Endodermal cell (in vitro differentiated cells): ENCODE data around the gene DOCK9. TPM values are rescaled to one million over a fixed set of nuclear protein-coding genes. Genes with fewer than 3 reads are reported as not detected.

Experiments
- DNase-seq: peaks from one replicate; pipeline ENCODE4 v3.0.0-alpha.2; 2017
- H3K27ac ChIP-seq: 2 replicates; pipeline ENCODE4 v1.5.1; 2013; ENCODE audit warnings: mild to moderate bottlenecking, low read depth, low read length, moderate library complexity
- H3K27me3 ChIP-seq: 2 replicates; pipeline ENCODE4 v1.6.1; 2013; ENCODE audit warnings: mild to moderate bottlenecking, low read length, moderate library complexity; ENCODE audit not compliant: insufficient read depth, control insufficient read depth, poor library complexity, severe bottlenecking
- H3K36me3 ChIP-seq: 2 replicates; pipeline ENCODE4 v1.7.0; 2013; ENCODE audit warnings: mild to moderate bottlenecking, low read length, moderate library complexity; ENCODE audit not compliant: control insufficient read depth, insufficient read depth
- H3K4me1 ChIP-seq: one replicate; pipeline ENCODE4 v1.7.0; 2013; ENCODE audit warnings: low read length; ENCODE audit not compliant: control insufficient read depth, insufficient read depth
- H3K4me3 ChIP-seq: 2 replicates; pipeline ENCODE4 v1.5.1; 2013; ENCODE audit warnings: mild to moderate bottlenecking, low read length, moderate library complexity
- H3K9ac ChIP-seq: 2 replicates; pipeline ENCODE4 v1.6.1; 2013; ENCODE audit warnings: mild to moderate bottlenecking, low read length, moderate library complexity; ENCODE audit not compliant: poor library complexity, severe bottlenecking; ENCODE audit errors: extremely low read depth
- H3K9me3 ChIP-seq: 2 replicates; pipeline ENCODE4 v1.6.1; 2013; ENCODE audit warnings: mild to moderate bottlenecking, low read length, moderate library complexity; ENCODE audit not compliant: control insufficient read depth
- H3K27ac Mint-ChIP-seq: 2 replicates; pipeline ENCODE4 v1.8.0; 2020; ENCODE audit warnings: mixed read lengths
- H3K27me3 Mint-ChIP-seq: 2 replicates; pipeline ENCODE4 v1.8.0; 2021; ENCODE audit warnings: mild to moderate bottlenecking, mixed read lengths; ENCODE audit not compliant: insufficient read depth
- H3K36me3 Mint-ChIP-seq: 2 replicates; pipeline ENCODE4 v1.8.0; 2020; ENCODE audit warnings: low read depth, mixed read lengths
- H3K4me1 Mint-ChIP-seq: 2 replicates; pipeline ENCODE4 v1.8.0; 2020; ENCODE audit warnings: mixed read lengths
- H3K4me3 Mint-ChIP-seq: 2 replicates; pipeline ENCODE4 v1.8.0; 2020; ENCODE audit warnings: mild to moderate bottlenecking, moderate library complexity, mixed read lengths
- H3K9me3 Mint-ChIP-seq: 2 replicates; pipeline ENCODE4 v1.8.0; 2020; ENCODE audit warnings: mild to moderate bottlenecking, mixed read lengths
- WGBS, 2 experiments: methylation state at CpG; one replicate each; pipeline versions ENCODE4 v1.1.5 to v1.1.7; 2013; ENCODE audit warnings: missing lambda C conversion rate in 2 of 2, mixed read lengths in 1 of 2; ENCODE audit not compliant: insufficient coverage in 1 of 2, insufficient read length in 1 of 2; 5-methylcytosine and 5-hydroxymethylcytosine counted together
- total RNA-seq, 2 donors: library from RNA; stranded (reverse); fragmentation: NEBNext Ultra II Directional in 1 of 2; extraction: Animal tissue kit (Norgen Biotek cat#: 25700) in 1 of 2; gene quantifications; 2 replicates in 1 of 2; 3 replicates in 1 of 2; pipeline ENCODE4 v1.2.1, GENCODE V29; 2021
- TF ChIP-seq, protein P1 (sequence below): fragments of 200-600 bp; sonication (generic); conservative IDR thresholded peaks from 2 replicates; pipeline ENCODE4 v1.5.0; 2021; ENCODE audit warnings: antibody characterized with exemption, mild to moderate bottlenecking

DOCK9 gene
- total RNA-seq, 2 donors from 2014 or later, result 15.6 to 22.5 TPM

DNA sequence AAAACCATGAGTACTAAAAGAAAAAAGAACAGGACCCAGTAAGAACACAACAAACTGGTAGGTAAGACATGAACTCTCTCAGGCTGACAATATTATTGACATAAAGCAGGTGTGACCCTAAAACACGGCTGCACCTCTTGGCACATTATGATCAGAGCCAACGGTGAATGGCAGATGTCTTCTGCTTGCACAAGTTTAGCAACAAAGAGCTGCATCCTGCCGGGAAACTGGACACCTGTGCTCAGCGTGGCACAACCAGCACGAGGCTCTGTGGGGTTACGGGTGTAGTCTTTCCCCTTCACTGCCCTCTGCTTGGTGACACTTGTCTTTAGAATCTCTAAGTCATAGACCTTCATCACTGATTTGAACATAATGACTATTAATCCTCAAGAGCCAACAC lies 97.9 kb downstream of the DOCK9 start:
- Histone ChIP-seq H3K36me3 (no peaks in the 10 kb centered on the region), H3K9ac (no peak overlapping the region), H3K9me3 (no peaks in the 10 kb centered on the region), H3K27me3 (no peaks in the 10 kb centered on the region), H3K4me3 (no peak overlapping the region), H3K27ac (no peak overlapping the region), H3K4me1 (peaks cover 2% of the 10 kb centered on the region)
- no peaks in the 10 kb centered on the region for H3K27me3 Mint-ChIP-seq
- TF ChIP-seq, protein P1, sequence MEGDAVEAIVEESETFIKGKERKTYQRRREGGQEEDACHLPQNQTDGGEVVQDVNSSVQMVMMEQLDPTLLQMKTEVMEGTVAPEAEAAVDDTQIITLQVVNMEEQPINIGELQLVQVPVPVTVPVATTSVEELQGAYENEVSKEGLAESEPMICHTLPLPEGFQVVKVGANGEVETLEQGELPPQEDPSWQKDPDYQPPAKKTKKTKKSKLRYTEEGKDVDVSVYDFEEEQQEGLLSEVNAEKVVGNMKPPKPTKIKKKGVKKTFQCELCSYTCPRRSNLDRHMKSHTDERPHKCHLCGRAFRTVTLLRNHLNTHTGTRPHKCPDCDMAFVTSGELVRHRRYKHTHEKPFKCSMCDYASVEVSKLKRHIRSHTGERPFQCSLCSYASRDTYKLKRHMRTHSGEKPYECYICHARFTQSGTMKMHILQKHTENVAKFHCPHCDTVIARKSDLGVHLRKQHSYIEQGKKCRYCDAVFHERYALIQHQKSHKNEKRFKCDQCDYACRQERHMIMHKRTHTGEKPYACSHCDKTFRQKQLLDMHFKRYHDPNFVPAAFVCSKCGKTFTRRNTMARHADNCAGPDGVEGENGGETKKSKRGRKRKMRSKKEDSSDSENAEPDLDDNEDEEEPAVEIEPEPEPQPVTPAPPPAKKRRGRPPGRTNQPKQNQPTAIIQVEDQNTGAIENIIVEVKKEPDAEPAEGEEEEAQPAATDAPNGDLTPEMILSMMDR, result no peak
- H3K36me3 Mint-ChIP-seq, result peaks cover 8% of the 10 kb centered on the region
- H3K4me1 Mint-ChIP-seq, result peaks cover 16% of the 10 kb centered on the region
- no peaks in the 10 kb centered on the region for H3K9me3 Mint-ChIP-seq
- H3K27ac Mint-ChIP-seq, result no peak overlapping the region
- WGBS, 2 experiments, result 78 to 79% methylated on average over 6 of the region's 6 CpGs
- no peak for DNase-seq
- H3K4me3 Mint-ChIP-seq, result no peak overlapping the region

DNA sequence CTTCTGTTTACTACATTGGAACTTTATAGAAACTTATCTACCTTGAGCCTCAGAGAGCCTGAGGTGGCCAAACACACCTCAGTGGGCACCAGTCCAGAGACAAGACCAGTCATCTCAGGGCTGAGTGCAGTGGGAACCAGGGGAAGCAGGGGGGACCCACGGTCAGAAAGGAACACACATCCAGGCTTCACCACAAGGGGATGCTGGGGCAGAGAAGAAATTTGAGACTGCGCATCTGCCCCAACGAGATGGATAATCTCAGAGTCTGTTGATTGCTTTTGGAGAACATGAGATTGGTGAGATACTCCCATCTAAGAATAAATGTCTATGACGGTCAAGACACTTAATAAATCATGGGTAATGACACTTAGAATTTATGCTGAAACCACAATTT lies 98.7 kb downstream of the DOCK9 start:
- Mint-ChIP-seq H3K9me3 (no peaks in the 10 kb centered on the region), H3K4me1 (peaks cover 19% of the 10 kb centered on the region), H3K27me3 (no peaks in the 10 kb centered on the region), H3K27ac (peak overlapping the region; percentile 8), H3K4me3 (no peak overlapping the region), H3K36me3 (peaks cover 6% of the 10 kb centered on the region)
- no peak for DNase-seq
- 84 to 90% methylated on average over 3 to 4 of the region's 4 CpGs for WGBS, 2 experiments
- Histone ChIP-seq H3K9ac (no peak overlapping the region), H3K27ac (no peak overlapping the region), H3K36me3 (no peaks in the 10 kb centered on the region), H3K9me3 (no peaks in the 10 kb centered on the region), H3K4me3 (no peak overlapping the region), H3K4me1 (peaks cover 2% of the 10 kb centered on the region), H3K27me3 (no peaks in the 10 kb centered on the region)
- TF ChIP-seq, protein P1, result peak; percentile 53

DNA sequence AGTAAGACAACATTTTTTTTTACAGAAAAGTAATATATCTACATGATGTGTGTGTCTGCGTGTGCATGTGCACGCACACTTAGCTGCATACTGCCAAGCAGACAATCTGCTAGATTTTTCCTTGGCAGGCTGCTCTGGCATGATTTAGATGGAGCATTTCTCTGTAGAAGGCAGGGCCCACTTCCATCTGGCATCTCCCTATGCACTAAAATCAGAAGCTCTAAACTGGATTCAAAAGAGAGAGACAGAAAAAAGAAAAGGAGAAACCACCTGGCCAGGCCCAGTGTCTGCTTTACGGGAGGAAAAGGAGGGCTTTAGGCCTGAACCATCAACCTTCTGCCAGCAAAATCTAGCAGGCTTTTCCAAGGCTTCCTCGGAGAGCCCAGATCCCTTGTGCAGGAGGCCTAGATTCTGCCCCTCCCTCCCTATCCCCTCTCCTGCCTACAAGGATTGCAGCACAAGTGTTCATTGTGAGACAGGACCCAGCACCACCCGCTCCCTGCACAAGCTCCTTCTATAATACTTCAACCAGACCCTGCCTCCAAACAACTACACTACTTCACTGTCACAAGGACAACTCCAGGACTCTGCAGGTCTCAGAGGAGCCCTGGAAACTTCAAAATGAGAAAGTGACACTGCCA lies 99.3 kb downstream of the DOCK9 start:
- H3K9me3 Mint-ChIP-seq, result peaks cover 5% of the 10 kb centered on the region

More for the DNA sequence above, 99.3 kb downstream of the DOCK9 start:
- TF ChIP-seq, protein P1, result no peak
- Histone ChIP-seq H3K27ac (no peak overlapping the region), H3K9me3 (peaks cover 3% of the 10 kb centered on the region), H3K9ac (no peak overlapping the region), H3K4me1 (peaks cover 2% of the 10 kb centered on the region), H3K36me3 (no peaks in the 10 kb centered on the region), H3K27me3 (no peaks in the 10 kb centered on the region), H3K4me3 (no peak overlapping the region)
- WGBS, 2 experiments, result 90 to 92% methylated on average over 3 to 5 of the region's 5 CpGs
- peak overlapping the region; percentile 8 for H3K27ac Mint-ChIP-seq
- H3K27me3 Mint-ChIP-seq, result no peaks in the 10 kb centered on the region
- H3K4me1 Mint-ChIP-seq, result peaks cover 19% of the 10 kb centered on the region
- DNase-seq, result no peak
- no peak overlapping the region for H3K4me3 Mint-ChIP-seq
- H3K36me3 Mint-ChIP-seq, result peaks cover 9% of the 10 kb centered on the region
